GM12878 (cell line): ENCODE data around the gene APOC1. TPM values are rescaled to one million over a fixed set of nuclear protein-coding genes. Genes with fewer than 3 reads are reported as not detected.

ENCODE experiments used
- ATAC-seq: fragments of 200-7000 bp; cut with Tn5 transposase; 3 replicates; pipeline ENCODE4 v1.9.1; 2020; ENCODE audit warnings: mild to moderate bottlenecking, moderate library complexity
- BruUV-seq: library from RNA; stranded (reverse); fragments of 400-500 nt; replicated peaks from 2 replicates; lab custom pipeline; 2021; lab: Mats Ljungman, UMichigan
- CTCF ChIA-PET: fragments of 300-600 bp; sonication (Branson Sonifier 250); formaldehyde crosslinking; extraction: SDS; loops from one replicate; lab custom pipeline; 2021; ENCODE audit warnings: inconsistent platforms; lab: Yijun Ruan, JAX
- POLR2A ChIA-PET: fragments of 350-600 bp; formaldehyde crosslinking; extraction: SDS; loops from one replicate; lab custom pipeline; 2021; ENCODE audit warnings: inconsistent platforms; lab: Charles Lee
- RAD21 ChIA-PET: fragments of 300-600 bp; sonication (Branson Sonifier 250); formaldehyde crosslinking; loops from one replicate; lab custom pipeline; 2023; ENCODE audit warnings: antibody characterized with exemption; ENCODE audit not compliant: unreplicated experiment; lab: Charles Lee
- SMC1A ChIA-PET: fragments of 300-600 bp; sonication (Branson Sonifier 250); formaldehyde crosslinking; loops from one replicate; lab custom pipeline; 2023; ENCODE audit not compliant: unreplicated experiment, uncharacterized antibody; lab: Charles Lee
- DNase-seq: peaks from one replicate; pipeline ENCODE4 v3.0.0-alpha.2; 2011; ENCODE audit warnings: low read depth, low spot score
- FAIRE-seq: peaks from 3 replicates; lab custom pipeline; 2011; peaks lifted over from hg19 to GRCh38; lab: Jason Lieb, UNC
- H2AFZ ChIP-seq: 2 replicates; pipeline ENCODE4 v1.6.0; 2011; ENCODE audit warnings: low read depth, low read length, control low read depth; ENCODE audit not compliant: control insufficient read depth
- H3K27ac ChIP-seq: 2 replicates; pipeline ENCODE4 v1.5.1; 2011; ENCODE audit warnings: control low read depth; ENCODE audit not compliant: control insufficient read depth, insufficient read depth
- H3K27me3 ChIP-seq, 2 experiments: replicated peaks in 1 of 2; 2 replicates each; pipeline versions ENCODE4 v1.6.0 to v1.6.1; 2011; ENCODE audit warnings: low read length in 1 of 2; ENCODE audit not compliant: control insufficient read depth in 2 of 2, insufficient read depth in 2 of 2
- H3K36me3 ChIP-seq, 2 experiments: 2 replicates each; pipeline ENCODE4 v1.5.1; 2011; ENCODE audit warnings: low read length in 1 of 2; ENCODE audit not compliant: control insufficient read depth in 2 of 2, insufficient read depth in 2 of 2
- H3K4me1 ChIP-seq: 2 replicates; pipeline ENCODE4 v1.6.1; 2011; ENCODE audit warnings: mild to moderate bottlenecking, low read length, moderate library complexity, mixed read lengths; ENCODE audit not compliant: control insufficient read depth, insufficient read depth
- H3K4me2 ChIP-seq: 2 replicates; pipeline ENCODE4 v1.6.0; 2011; ENCODE audit warnings: control low read depth; ENCODE audit not compliant: control insufficient read depth, insufficient read depth
- H3K4me3 ChIP-seq: fragments of 200-600 bp; sonication (generic); 2 replicates; pipeline ENCODE4 v1.5.1; 2016
- H3K79me2 ChIP-seq: 2 replicates; pipeline ENCODE4 v1.6.0; 2011; ENCODE audit warnings: low read length; ENCODE audit not compliant: control insufficient read depth, insufficient read depth
- H3K9ac ChIP-seq: 2 replicates; pipeline ENCODE4 v1.8.0; 2011; ENCODE audit warnings: low read length, control low read depth, mixed read lengths; ENCODE audit not compliant: control insufficient read depth, insufficient read depth
- H3K9me3 ChIP-seq: replicated peaks from 3 replicates; pipeline ENCODE4 v1.5.1; 2011; ENCODE audit warnings: mild to moderate bottlenecking, low read length; ENCODE audit not compliant: control insufficient read depth, insufficient read depth
- H4K20me1 ChIP-seq: 2 replicates; pipeline ENCODE4 v1.6.0; 2011; ENCODE audit not compliant: control insufficient read depth, insufficient read depth
- E2F4 ChIP-seq: IDR thresholded peaks from 2 replicates; pipeline ENCODE4 v1.6.1; 2012; ENCODE audit warnings: low read depth, low read length, improper control_type of control experiment
- E2F8 ChIP-seq: fragments of 450-650 bp; IDR thresholded peaks from 2 replicates; pipeline ENCODE4 v1.6.1; 2018; ENCODE audit warnings: mild to moderate bottlenecking, low read depth, moderate library complexity; ENCODE audit not compliant: partially characterized antibody
- HSF1 ChIP-seq: fragments of 150-350 bp; IDR thresholded peaks from 2 replicates; pipeline ENCODE4 v1.6.1; 2014; ENCODE audit warnings: mild to moderate bottlenecking, low read depth, low read length
- NR2C2 ChIP-seq: IDR thresholded peaks from 2 replicates; pipeline ENCODE4 v1.6.1; 2011; ENCODE audit warnings: borderline replicate concordance, low read depth; ENCODE audit not compliant: control insufficient read depth, insufficient read length
- NRF1 ChIP-seq: conservative IDR thresholded peaks from 2 replicates; pipeline ENCODE4 v1.6.1; 2011; ENCODE audit warnings: mild to moderate bottlenecking, low read depth, low read length, improper control_type of control experiment
- PAX5 ChIP-seq: IDR thresholded peaks from 2 replicates; pipeline ENCODE4 v1.6.1; 2011; ENCODE audit warnings: low read depth, low read length, borderline replicate concordance
- RCOR1 ChIP-seq: conservative IDR thresholded peaks from 2 replicates; pipeline ENCODE4 v1.6.1; 2012; ENCODE audit warnings: low read depth, low read length, improper control_type of control experiment
- RELA ChIP-seq: fragments of 450-650 bp; IDR thresholded peaks from 2 replicates; pipeline ENCODE4 v1.8.0; 2014; ENCODE audit warnings: borderline replicate concordance; ENCODE audit not compliant: partially characterized antibody
- SMAD5 ChIP-seq: IDR thresholded peaks from 2 replicates; pipeline ENCODE4 v1.6.1; 2016; ENCODE audit warnings: antibody characterized with exemption, low read depth
- SMC3 ChIP-seq: IDR thresholded peaks from 2 replicates; pipeline ENCODE4 v1.6.1; 2011; ENCODE audit warnings: low read length, improper control_type of control experiment, borderline replicate concordance
- SREBF2 ChIP-seq: IDR thresholded peaks from 2 replicates; pipeline ENCODE4 v1.6.1; 2012; ENCODE audit warnings: mild to moderate bottlenecking, low read length
- SUPT20H ChIP-seq: IDR thresholded peaks from 2 replicates; pipeline ENCODE4 v1.6.1; 2011; ENCODE audit warnings: low read depth, mild to moderate bottlenecking, low read length, moderate library complexity, borderline replicate concordance; ENCODE audit not compliant: control insufficient read depth
- WGBS: methylation state at CpG from one replicate; pipeline ENCODE4 v1.1.6; 2016; ENCODE audit warnings: low lambda C conversion rate; ENCODE audit not compliant: insufficient replicate concordance, insufficient coverage; ENCODE audit errors: missing lambda C conversion rate; 5-methylcytosine and 5-hydroxymethylcytosine counted together
- in situ Hi-C: fragments of 300-500 bp; cut with MboI; formaldehyde crosslinking; loops from 9 replicates; pipeline ENCODE4 v1.14.3; 2018; ENCODE audit warnings: mixed read lengths
- intact Hi-C: fragments of 100-400 bp; cut with micrococcal nuclease; formaldehyde crosslinking; loops from one replicate; pipeline ENCODE4 v1.14.2; 2022; ENCODE audit not compliant: unreplicated experiment
- polyA plus RNA-seq, 11 experiments: library from polyadenylated mRNA; depleted of rRNA in 4 of 11; unstranded in 6 of 11; stranded (reverse) in 5 of 11; fragments of >200 nt; fragmentation: Nextera tagmentation in 4 of 11; fragmentation: Illumina TruSeq in 1 of 11; extraction: Ambion mirVana in 4 of 11; extraction: Trizol in 1 of 11; gene quantifications; 1 replicate in 1 of 11; 2 replicates in 10 of 11; pipeline versions ENCODE4 v1.2.1 to v1.2.3, GENCODE V29; 2011 to 2016; ENCODE audit warnings: inconsistent platforms in 2 of 11, missing spikeins in 2 of 11, low read depth in 1 of 11
- total RNA-seq, 4 experiments: library from RNA; depleted of rRNA in 3 of 4; stranded (reverse); fragments of >200 nt in 3 of 4; fragmentation: Illumina TruSeq in 1 of 4; extraction: Trizol in 1 of 4; gene quantifications; 2 replicates each; pipeline versions ENCODE4 v1.2.1 to v1.2.3, GENCODE V29; 2013 to 2021

APOC1 gene
- total and polyA plus RNA-seq, 10 of the 15 experiments (the other 5 are each of a cell fraction or from before 2014, with no cell fraction given): 0.73 to 4.0 (median 2.6) TPM

GRCh38 chr19:44872661-44873060 is 41.7 kb upstream of the APOC1 start:
- FAIRE-seq: no peak
- H3K27me3 ChIP-seq: no peaks in the 10 kb centered on the region; a peak in 2 of 4 replicates
- TF ChIP-seq NR2C2 (no peak), SMC3 (no peak), SREBF2 (no peak), E2F8 (no peak), RCOR1 (no peak), RELA (no peak), HSF1 (no peak), E2F4 (no peak), SUPT20H (no peak), PAX5 (no peak), SMAD5 (no peak), NRF1 (no peak)
- no peaks in the 10 kb centered on the region for H4K20me1 ChIP-seq
- H3K4me1 ChIP-seq: no peaks in the 10 kb centered on the region
- RAD21 ChIA-PET: no interaction called here
- no peak for ATAC-seq
- CTCF ChIA-PET: interaction anchor here (0.6 kb wide), 1 partner anchor 60 kb away, joined by 3 read pairs; no protein-coding TSS in a partner anchor
- WGBS: 12% methylated on average over 4 of the region's 4 CpGs
- DNase-seq: no peak
- no peaks in the 10 kb centered on the region for H3K79me2 ChIP-seq
- no peak overlapping the region for H3K9ac ChIP-seq
- no peak overlapping the region for H3K4me2 ChIP-seq
- no TSS peak for BruUV-seq
- H3K27ac ChIP-seq: no peak overlapping the region
- SMC1A ChIA-PET: interaction anchor here (0.7 kb wide), 1 partner anchor 299 kb away, joined by 3 read pairs; no protein-coding TSS in a partner anchor
- H3K9me3 ChIP-seq: no peaks in the 10 kb centered on the region
- intact Hi-C loops: no loop called here
- POLR2A ChIA-PET: no interaction called here
- H3K36me3 ChIP-seq: no peaks in the 10 kb centered on the region
- no peak overlapping the region for H3K4me3 ChIP-seq
- no peak overlapping the region for H2AFZ ChIP-seq
- in situ Hi-C loops: no loop called here
